Sigmoid colon (tissue), 7 donors: Measurements from ENCODE around the gene FGF2. TPM values are rescaled to one million over a fixed set of nuclear protein-coding genes. Genes with fewer than 3 reads are reported as not detected.

Source experiments
- DNase-seq: peaks from one replicate; pipeline ENCODE4 v3.0.0-alpha.2; 2019
- H3K27ac ChIP-seq, 4 donors: fragments of 200-600 bp; sonication (generic); one replicate each; pipeline ENCODE4 v1.5.1; 2016 to 2019; ENCODE audit warnings: mild to moderate bottlenecking in 1 of 4
- H3K27me3 ChIP-seq, 3 donors: fragments of 200-600 bp; sonication (generic); one replicate each; pipeline ENCODE4 v1.5.1; 2019; ENCODE audit warnings: mild to moderate bottlenecking in 1 of 3
- H3K36me3 ChIP-seq, 4 donors: fragments of 200-600 bp; sonication (generic); one replicate each; pipeline ENCODE4 v1.5.1; 2016 to 2019
- H3K4me1 ChIP-seq, 4 donors: fragments of 200-600 bp; sonication (generic); one replicate each; pipeline ENCODE4 v1.5.1; 2017 to 2019
- H3K4me3 ChIP-seq, 4 donors: fragments of 200-600 bp; sonication (generic); one replicate each; pipeline ENCODE4 v1.5.1; 2017 to 2019; ENCODE audit warnings: mild to moderate bottlenecking in 2 of 4, moderate library complexity in 1 of 4
- H3K9me3 ChIP-seq, 4 donors: fragments of 200-600 bp in 3 of 4; sonication (generic) in 3 of 4; one replicate each; pipeline versions ENCODE4 v1.5.1 to v1.6.1; 2013 to 2019
- EP300 ChIP-seq, 4 donors: sonication (generic); formaldehyde crosslinking; IDR thresholded peaks; one replicate each; pipeline ENCODE4 v1.6.1; 2017; ENCODE audit warnings: antibody characterized with exemption in 4 of 4
- POLR2A ChIP-seq, 2 donors: fragments of 450-650 bp; IDR thresholded peaks; one replicate each; pipeline ENCODE4 v1.6.1; 2016; ENCODE audit warnings: antibody characterized with exemption in 2 of 2, mild to moderate bottlenecking in 2 of 2, moderate library complexity in 2 of 2
- POLR2AphosphoS5 ChIP-seq, 4 donors: sonication (generic); formaldehyde crosslinking; IDR thresholded peaks; one replicate each; pipeline ENCODE4 v1.6.1; 2017; ENCODE audit warnings: antibody characterized with exemption in 4 of 4
- WGBS, 2 donors: extraction: QIAGEN DNeasy Blood & Tissue Kit; methylation state at CpG; one replicate each; pipeline ENCODE4 v1.1.7; 2013; 5-methylcytosine and 5-hydroxymethylcytosine counted together
- intact Hi-C: fragments of 100-400 bp; cut with DNase I; formaldehyde crosslinking; loops from one replicate; pipeline ENCODE4 v1.15.1; 2023
- polyA plus RNA-seq, 3 donors: library from polyadenylated mRNA; stranded (reverse); fragments of 200-250 nt; gene quantifications; one replicate each; pipeline ENCODE4 v1.2.3, GENCODE V29; 2013
- total RNA-seq, 4 donors: library from RNA; depleted of rRNA; stranded (reverse); fragments of >200 nt; gene quantifications; one replicate each; pipeline ENCODE4 v1.1.0, GENCODE V29; 2016
- TF ChIP-seq, protein P1 (sequence below), 4 experiments: fragments of 450-650 bp in 3 of 4; fragments of 200-600 bp in 1 of 4; IDR thresholded peaks; one replicate each; pipeline ENCODE4 v1.5.1; 2016 to 2019; ENCODE audit warnings: antibody characterized with exemption in 4 of 4, mild to moderate bottlenecking in 3 of 4, moderate library complexity in 2 of 4
- donor health status: healthy with polysubstance abuse.
- donor health status: Bipolar disorder and iron deficiency.
- donor health status: healthy.

Gene FGF2
- total and polyA plus RNA-seq, 7 donors = 0.46 to 54.7 (median 37.4) TPM

DNA sequence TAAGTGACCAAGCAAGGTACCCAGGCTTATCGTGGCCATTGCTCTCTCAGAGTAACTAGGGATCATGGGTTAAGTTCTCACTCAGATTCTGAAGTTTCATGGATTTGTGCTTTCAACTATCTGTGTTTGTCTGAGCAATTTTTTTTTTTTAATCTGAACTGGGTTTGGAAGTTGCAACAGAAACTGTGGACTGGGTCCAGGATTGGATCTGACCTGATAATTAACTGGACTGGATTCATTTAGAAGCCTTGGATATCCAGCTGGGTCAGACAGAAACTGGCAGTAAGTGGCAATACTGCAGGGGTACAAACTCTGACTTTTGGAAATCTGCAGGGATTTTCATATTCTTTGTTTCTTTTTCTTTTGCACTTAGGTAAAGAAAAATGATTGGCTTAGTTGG lies 38.7 kb upstream of the FGF2 start:
- WGBS, 2 donors = 64 to 92% methylated on average over 1 of the region's 1 CpG
- Histone ChIP-seq H3K4me1 (peaks cover 0 to 15% (median 14%) of the 10 kb centered on the region in 4 donors), H3K9me3 (no peaks in the 10 kb centered on the region), H3K4me3 (no peak overlapping the region), H3K27ac (no peak overlapping the region), H3K36me3 (no peaks in the 10 kb centered on the region), H3K27me3 (no peaks in the 10 kb centered on the region)
- TF ChIP-seq, protein P1, sequence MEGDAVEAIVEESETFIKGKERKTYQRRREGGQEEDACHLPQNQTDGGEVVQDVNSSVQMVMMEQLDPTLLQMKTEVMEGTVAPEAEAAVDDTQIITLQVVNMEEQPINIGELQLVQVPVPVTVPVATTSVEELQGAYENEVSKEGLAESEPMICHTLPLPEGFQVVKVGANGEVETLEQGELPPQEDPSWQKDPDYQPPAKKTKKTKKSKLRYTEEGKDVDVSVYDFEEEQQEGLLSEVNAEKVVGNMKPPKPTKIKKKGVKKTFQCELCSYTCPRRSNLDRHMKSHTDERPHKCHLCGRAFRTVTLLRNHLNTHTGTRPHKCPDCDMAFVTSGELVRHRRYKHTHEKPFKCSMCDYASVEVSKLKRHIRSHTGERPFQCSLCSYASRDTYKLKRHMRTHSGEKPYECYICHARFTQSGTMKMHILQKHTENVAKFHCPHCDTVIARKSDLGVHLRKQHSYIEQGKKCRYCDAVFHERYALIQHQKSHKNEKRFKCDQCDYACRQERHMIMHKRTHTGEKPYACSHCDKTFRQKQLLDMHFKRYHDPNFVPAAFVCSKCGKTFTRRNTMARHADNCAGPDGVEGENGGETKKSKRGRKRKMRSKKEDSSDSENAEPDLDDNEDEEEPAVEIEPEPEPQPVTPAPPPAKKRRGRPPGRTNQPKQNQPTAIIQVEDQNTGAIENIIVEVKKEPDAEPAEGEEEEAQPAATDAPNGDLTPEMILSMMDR (IDR thresholded peaks at IDR 0.05) = no peak
- TF ChIP-seq EP300 (IDR thresholded peaks at IDR 0.05) = no peak
- no peak for TF ChIP-seq POLR2AphosphoS5 (IDR thresholded peaks at IDR 0.05)
- TF ChIP-seq POLR2A (IDR thresholded peaks at IDR 0.05) = no peak
- DNase-seq = no peak
- intact Hi-C loops = no loop called here

DNA sequence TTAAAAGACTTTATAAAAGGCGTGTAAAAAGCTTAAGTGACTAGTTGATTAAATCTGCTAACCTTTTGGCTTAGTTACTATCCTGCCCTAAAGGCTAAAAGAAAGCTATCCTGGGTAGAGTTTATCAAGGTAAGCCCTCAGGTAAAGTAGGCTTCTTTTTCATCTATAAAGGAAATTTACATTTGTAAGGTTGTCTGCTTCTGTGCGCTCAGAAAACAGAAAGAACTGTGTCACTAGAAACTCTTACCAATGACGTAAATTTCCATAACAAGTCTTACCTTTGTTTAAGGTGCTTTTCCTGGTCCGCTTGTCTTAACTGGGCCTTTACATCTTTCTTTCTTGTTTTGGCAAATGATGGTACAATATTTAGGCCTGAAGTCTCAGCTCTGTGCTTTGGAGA lies 37.7 kb upstream of the FGF2 start:
- no peak for DNase-seq
- intact Hi-C loops = no loop called here
- Histone ChIP-seq H3K4me3 (no peak overlapping the region), H3K4me1 (peaks cover 0 to 5% (median 4%) of the 10 kb centered on the region in 4 donors), H3K27me3 (no peaks in the 10 kb centered on the region), H3K36me3 (no peaks in the 10 kb centered on the region), H3K27ac (no peak overlapping the region), H3K9me3 (no peaks in the 10 kb centered on the region)
- 94 to 95% methylated on average over 4 of the region's 4 CpGs for WGBS, 2 donors
- TF ChIP-seq POLR2AphosphoS5 (IDR thresholded peaks at IDR 0.05) = no peak
- TF ChIP-seq, protein P1 (IDR thresholded peaks at IDR 0.05) = no peak
- TF ChIP-seq POLR2A (IDR thresholded peaks at IDR 0.05) = no peak
- no peak for TF ChIP-seq EP300 (IDR thresholded peaks at IDR 0.05)

DNA sequence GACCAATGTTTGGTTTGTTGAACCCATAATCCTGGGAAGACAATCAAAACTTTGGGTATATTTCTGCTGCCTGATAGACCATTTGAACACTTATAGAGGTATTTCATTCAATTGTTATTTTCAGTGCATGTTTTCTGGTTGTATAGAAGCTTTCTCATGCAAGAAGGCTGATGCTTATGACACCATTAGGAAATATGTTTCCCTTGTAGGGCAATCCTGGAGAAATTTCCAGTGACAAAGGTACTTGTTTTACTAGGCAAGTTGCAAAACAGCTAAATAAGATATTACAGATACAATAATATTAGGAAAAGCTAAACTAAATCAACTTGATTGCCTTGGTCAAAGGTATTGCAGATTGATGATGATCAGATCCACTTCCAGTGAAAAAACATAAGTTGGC lies 32.8 kb upstream of the FGF2 start:
- no peaks in the 10 kb centered on the region for H3K9me3 ChIP-seq
- H3K4me1 ChIP-seq = peaks cover 0 to 15% (median 9%) of the 10 kb centered on the region in 4 donors
- intact Hi-C loops = no loop called here
- no peak for DNase-seq
- H3K36me3 ChIP-seq = no peaks in the 10 kb centered on the region
- no peaks in the 10 kb centered on the region for H3K27me3 ChIP-seq
- no peak for TF ChIP-seq POLR2AphosphoS5 (IDR thresholded peaks at IDR 0.05)
- TF ChIP-seq, protein P1 (IDR thresholded peaks at IDR 0.05) = no peak
- no peak overlapping the region for H3K27ac ChIP-seq
- no peak overlapping the region for H3K4me3 ChIP-seq

DNA sequence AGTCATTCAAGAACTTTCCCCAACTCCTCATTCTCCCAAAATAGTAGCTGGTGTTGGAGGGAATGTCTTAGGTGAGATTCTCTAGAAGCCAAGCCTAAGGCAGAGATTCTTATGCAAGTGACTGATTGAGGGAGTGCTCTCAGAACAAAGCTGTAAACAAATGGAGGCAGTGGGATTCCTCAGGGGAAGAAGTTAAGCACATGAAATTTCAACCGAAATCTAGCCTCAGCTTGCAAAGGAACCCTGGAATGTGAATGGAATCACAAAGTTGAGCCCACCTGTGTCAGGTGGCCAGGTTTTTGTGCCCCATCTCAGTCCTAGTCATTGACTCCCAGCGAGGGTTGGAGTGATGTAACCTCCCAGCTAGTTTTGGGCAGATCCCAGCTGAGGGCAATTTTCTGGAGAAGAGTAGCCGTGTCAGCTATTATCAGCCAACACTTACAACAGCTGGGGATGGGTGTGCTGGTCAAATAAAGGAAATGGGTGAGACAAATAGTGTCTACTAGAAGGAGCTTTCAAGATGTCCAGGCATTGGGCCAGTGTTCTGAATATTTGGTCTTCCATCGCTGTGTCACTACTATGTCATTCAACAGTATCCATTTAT lies 29.7 kb upstream of the FGF2 start:
- peak overlapping the region in 1 of 4 donors; percentile 68 for H3K27ac ChIP-seq
- peaks cover 0 to 15% (median 9%) of the 10 kb centered on the region in 4 donors for H3K4me1 ChIP-seq
- H3K36me3 ChIP-seq = no peaks in the 10 kb centered on the region
- DNase-seq = no peak
- no peaks in the 10 kb centered on the region for H3K9me3 ChIP-seq
- TF ChIP-seq, protein P1 (IDR thresholded peaks at IDR 0.05) = no peak
- TF ChIP-seq POLR2A (IDR thresholded peaks at IDR 0.05) = no peak
- TF ChIP-seq POLR2AphosphoS5 (IDR thresholded peaks at IDR 0.05) = no peak
- H3K4me3 ChIP-seq = no peak overlapping the region
- no peaks in the 10 kb centered on the region for H3K27me3 ChIP-seq
- WGBS, 2 donors = 90 to 91% methylated on average over 4 of the region's 4 CpGs
- intact Hi-C loops = no loop called here
